HEK293T (cell line): ENCODE data around the gene SLC26A1.

ENCODE experiments used
- CTCF ChIA-PET: fragments of 350-600 bp; formaldehyde crosslinking; extraction: SDS; loops from one replicate; lab custom pipeline; 2021; ENCODE audit warnings: antibody characterized with exemption, inconsistent platforms; lab: Yijun Ruan, JAX
- POLR2A ChIA-PET: fragments of 350-600 bp; formaldehyde crosslinking; extraction: SDS; loops from one replicate; lab custom pipeline; 2020; ENCODE audit warnings: antibody characterized with exemption, inconsistent platforms; lab: Yijun Ruan, JAX
- DNase-seq: peaks from one replicate; pipeline ENCODE4 v3.0.0; 2012; ENCODE audit warnings: mixed read lengths; ENCODE audit errors: extremely low spot score
- ARNT ChIP-seq: fragments of 450-650 bp; IDR thresholded peaks from 2 replicates; pipeline ENCODE4 v1.6.1; 2017; ENCODE audit warnings: mild to moderate bottlenecking
- BHLHE40 ChIP-seq: fragments of 450-650 bp; IDR thresholded peaks from 2 replicates; pipeline ENCODE4 v1.6.1; 2016; ENCODE audit warnings: mild to moderate bottlenecking, moderate library complexity, borderline replicate concordance
- CTBP1 ChIP-seq: fragments of 450-650 bp; IDR thresholded peaks from 2 replicates; pipeline ENCODE4 v1.6.1; 2016; ENCODE audit warnings: borderline replicate concordance
- ELF4 ChIP-seq: fragments of 450-650 bp; IDR thresholded peaks from 2 replicates; pipeline ENCODE4 v1.6.1; 2017; ENCODE audit warnings: antibody characterized with exemption
- FOXA1 ChIP-seq: fragments of 450-650 bp; IDR thresholded peaks from 2 replicates; pipeline ENCODE4 v1.6.1; 2016; ENCODE audit warnings: mild to moderate bottlenecking
- FOXK2 ChIP-seq: fragments of 450-650 bp; IDR thresholded peaks from 2 replicates; pipeline ENCODE4 v1.6.1; 2016; ENCODE audit warnings: mild to moderate bottlenecking
- FOXM1 ChIP-seq: fragments of 450-650 bp; IDR thresholded peaks from 2 replicates; pipeline ENCODE4 v1.6.1; 2017; ENCODE audit warnings: mild to moderate bottlenecking, borderline replicate concordance
- HDGF ChIP-seq: fragments of 450-650 bp; IDR thresholded peaks from 2 replicates; pipeline ENCODE4 v1.6.1; 2017; ENCODE audit warnings: antibody characterized with exemption, borderline replicate concordance
- L3MBTL2 ChIP-seq: fragments of 450-650 bp; conservative IDR thresholded peaks from 2 replicates; pipeline ENCODE4 v1.6.1; 2016; ENCODE audit warnings: mild to moderate bottlenecking
- LEF1 ChIP-seq: fragments of 450-650 bp; IDR thresholded peaks from 2 replicates; pipeline ENCODE4 v1.6.1; 2017; ENCODE audit warnings: mild to moderate bottlenecking, borderline replicate concordance
- NFRKB ChIP-seq: fragments of 450-650 bp; IDR thresholded peaks from 2 replicates; pipeline ENCODE4 v1.6.1; 2016; ENCODE audit warnings: mild to moderate bottlenecking, moderate library complexity
- PKNOX1 ChIP-seq: fragments of 450-650 bp; IDR thresholded peaks from 2 replicates; pipeline ENCODE4 v1.6.1; 2016
- SP1 ChIP-seq: fragments of 450-650 bp; IDR thresholded peaks from 2 replicates; pipeline ENCODE4 v1.6.1; 2017
- SUZ12 ChIP-seq: fragments of 450-650 bp; IDR thresholded peaks from 2 replicates; pipeline ENCODE4 v1.6.1; 2016; ENCODE audit warnings: mild to moderate bottlenecking
- TARDBP ChIP-seq: fragments of 450-650 bp; IDR thresholded peaks from 2 replicates; pipeline ENCODE4 v1.6.1; 2016
- ZNF384 ChIP-seq: fragments of 450-650 bp; IDR thresholded peaks from 2 replicates; pipeline ENCODE4 v1.6.1; 2016

SLC26A1 gene

GRCh38 chr4:954211-955020 is 38.8 kb downstream of the SLC26A1 start:
- no peak for DNase-seq
- CTCF ChIA-PET: no interaction called here
- POLR2A ChIA-PET: no interaction called here
- TF ChIP-seq BHLHE40 (no peak), L3MBTL2 (no peak), ARNT (no peak), FOXA1 (no peak), CTBP1 (no peak), NFRKB (no peak), ZNF384 (no peak), HDGF (no peak), SUZ12 (no peak)

- no peak for TF ChIP-seq ELF4
- no peak for TF ChIP-seq TARDBP
- no peak for TF ChIP-seq CTBP1
- no peak for TF ChIP-seq BHLHE40
- TF ChIP-seq FOXA1: no peak
- TF ChIP-seq FOXK2: no peak
- DNase-seq: no peak
- ChIA-PET POLR2A (no interaction called here), CTCF (no interaction called here)
Observed at GRCh38 chr4:953574-953915, 39.7 kb downstream of the SLC26A1 start.

GRCh38 chr4:952881-953573 is 40.2 kb downstream of the SLC26A1 start:
- POLR2A ChIA-PET: no interaction called here

GRCh38 chr4:951594-952468 is 41.4 kb downstream of the SLC26A1 start:
- ChIA-PET POLR2A (no interaction called here), CTCF (no interaction called here)
- DNase-seq: no peak
- TF ChIP-seq HDGF (no peak), BHLHE40 (no peak), NFRKB (no peak), PKNOX1 (no peak), CTBP1 (no peak), SP1 (no peak), SUZ12 (no peak), L3MBTL2 (no peak), LEF1 (no peak), TARDBP (no peak), ELF4 (no peak), ZNF384 (no peak), FOXA1 (no peak), FOXK2 (no peak)

More at GRCh38 chr4:952881-953573, 40.2 kb downstream of the SLC26A1 start:
- TF ChIP-seq FOXA1: no peak
- TF ChIP-seq SUZ12: no peak
- no peak for TF ChIP-seq TARDBP
- no peak for TF ChIP-seq NFRKB
- no peak for TF ChIP-seq ARNT
- no peak for TF ChIP-seq ZNF384
- TF ChIP-seq ELF4: no peak
- TF ChIP-seq LEF1: no peak
- TF ChIP-seq HDGF: no peak
- no peak for TF ChIP-seq SP1
- TF ChIP-seq L3MBTL2: no peak
- no peak for TF ChIP-seq FOXK2
- TF ChIP-seq FOXM1: no peak
- TF ChIP-seq PKNOX1: no peak
- no peak for TF ChIP-seq CTBP1
- no peak for TF ChIP-seq BHLHE40
- CTCF ChIA-PET: no interaction called here
- DNase-seq: no peak

GRCh38 chr4:951186-951585 is 42.0 kb downstream of the SLC26A1 start:
- TF ChIP-seq CTBP1 (no peak), NFRKB (no peak), FOXK2 (no peak), SUZ12 (no peak), FOXA1 (no peak), ZNF384 (no peak), HDGF (no peak), TARDBP (no peak), LEF1 (no peak), PKNOX1 (no peak), BHLHE40 (no peak)
- no peak for DNase-seq
- ChIA-PET POLR2A (no interaction called here), CTCF (no interaction called here)
